Stimulated activated memory B cell treated with anti-CD40 and anti-IgM and Interleukin-4, amounts not matched to agents 10 μg/mL and 1 μg/mL and 100 μg/mL, for 72 hours (primary cell): ENCODE data around the gene TTLL12.

Experiments
- ATAC-seq: fragments of 150-1000 bp; cut with Tn5 transposase; 2 replicates; pipeline ENCODE4 v1.10.0; 2021
- H3K27ac Mint-ChIP-seq: one replicate; pipeline ENCODE4 v1.8.0; 2022; ENCODE audit warnings: mild to moderate bottlenecking, mixed read lengths
- H3K27me3 Mint-ChIP-seq: one replicate; pipeline ENCODE4 v1.8.0; 2022; ENCODE audit warnings: mixed read lengths
- H3K36me3 Mint-ChIP-seq: one replicate; pipeline ENCODE4 v1.8.0; 2022; ENCODE audit warnings: mixed read lengths
- H3K4me1 Mint-ChIP-seq: one replicate; pipeline ENCODE4 v1.8.0; 2022; ENCODE audit warnings: mixed read lengths
- H3K4me3 Mint-ChIP-seq: one replicate; pipeline ENCODE4 v1.8.0; 2022; ENCODE audit warnings: mild to moderate bottlenecking, moderate library complexity, mixed read lengths
- H3K9me3 Mint-ChIP-seq: one replicate; pipeline ENCODE4 v1.8.0; 2022; ENCODE audit warnings: mixed read lengths

The TTLL12 gene

DNA sequence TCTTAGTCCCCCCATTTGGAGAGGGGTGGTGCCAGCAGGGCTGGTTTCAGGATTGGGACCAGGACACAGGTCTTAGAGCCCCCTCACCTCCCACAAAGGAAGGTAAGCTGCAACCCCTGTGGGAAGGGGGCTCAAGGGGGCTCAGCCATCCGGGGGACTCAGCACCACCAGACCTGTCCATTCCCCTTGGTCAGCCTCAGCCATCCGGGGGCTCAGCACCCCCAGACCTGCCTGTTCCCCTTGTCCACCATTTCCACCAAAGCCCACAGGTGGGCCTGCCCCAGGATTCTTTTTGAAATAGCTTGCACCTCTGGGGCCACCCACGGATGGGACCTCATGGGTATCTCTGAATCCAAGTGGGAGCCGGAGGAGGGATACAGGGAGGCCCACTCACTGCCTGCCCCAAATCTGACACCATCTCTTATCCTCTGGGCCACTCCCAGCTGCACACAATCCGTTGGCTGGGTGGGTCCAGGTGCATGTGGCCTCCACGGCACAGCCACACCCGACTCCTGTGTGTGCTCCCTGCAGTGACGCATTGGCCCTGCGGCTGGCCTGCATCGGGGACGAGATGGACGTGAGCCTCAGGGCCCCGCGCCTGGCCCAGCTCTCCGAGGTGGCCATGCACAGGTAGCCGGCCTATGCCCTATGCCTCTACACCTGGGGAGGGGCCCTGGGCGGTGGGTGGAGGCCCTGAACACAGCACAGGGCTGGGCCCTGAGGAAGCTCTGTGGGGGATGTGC is 59.6 kb downstream of the TTLL12 start:
- Mint-ChIP-seq H3K27ac (no peak overlapping the region), H3K36me3 (peaks cover 11% of the 10 kb centered on the region)

DNA sequence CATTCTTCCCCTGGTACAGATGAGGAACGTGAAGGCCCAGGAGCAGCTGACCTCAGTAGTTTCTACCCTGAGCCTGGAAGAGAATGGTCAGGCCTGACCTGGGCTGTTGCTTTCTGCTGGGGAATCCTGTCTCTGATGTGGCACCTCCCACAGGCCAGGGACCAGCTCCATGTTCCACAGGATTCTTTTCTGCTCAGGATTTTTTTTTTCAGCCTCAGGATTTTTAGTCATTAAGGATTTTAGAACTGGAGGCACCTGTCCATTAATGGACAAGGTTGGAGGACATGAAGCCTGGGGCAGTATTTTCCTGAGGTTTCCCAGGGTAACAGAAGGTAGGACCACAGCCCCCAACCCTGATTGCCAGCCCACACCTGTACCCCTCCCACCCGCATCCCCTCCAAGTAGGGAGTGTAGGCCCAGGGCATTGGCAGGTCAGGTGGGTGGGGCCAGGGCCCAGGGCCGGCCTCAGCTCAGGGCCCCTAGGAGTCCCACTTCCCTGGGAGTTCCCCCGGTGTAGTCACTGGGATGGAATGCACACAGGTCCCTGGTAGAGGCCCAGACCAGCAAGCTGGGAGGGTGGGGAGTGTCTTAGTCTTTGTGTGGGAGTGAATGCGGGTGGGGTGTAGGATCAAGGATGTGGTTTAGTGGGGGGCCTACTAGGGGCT is 60.3 kb downstream of the TTLL12 start:
- Mint-ChIP-seq H3K4me3 (no peak overlapping the region), H3K4me1 (peaks cover 45% of the 10 kb centered on the region), H3K36me3 (peaks cover 4% of the 10 kb centered on the region), H3K27me3 (peaks cover 60% of the 10 kb centered on the region), H3K9me3 (no peaks in the 10 kb centered on the region), H3K27ac (no peak overlapping the region)
- ATAC-seq: peak; percentile 17

More for the DNA sequence above, 59.6 kb downstream of the TTLL12 start:
- peaks cover 53% of the 10 kb centered on the region for H3K27me3 Mint-ChIP-seq
- H3K4me3 Mint-ChIP-seq: no peak overlapping the region
- H3K4me1 Mint-ChIP-seq: peaks cover 38% of the 10 kb centered on the region
- H3K9me3 Mint-ChIP-seq: no peaks in the 10 kb centered on the region
- ATAC-seq: no peak

DNA sequence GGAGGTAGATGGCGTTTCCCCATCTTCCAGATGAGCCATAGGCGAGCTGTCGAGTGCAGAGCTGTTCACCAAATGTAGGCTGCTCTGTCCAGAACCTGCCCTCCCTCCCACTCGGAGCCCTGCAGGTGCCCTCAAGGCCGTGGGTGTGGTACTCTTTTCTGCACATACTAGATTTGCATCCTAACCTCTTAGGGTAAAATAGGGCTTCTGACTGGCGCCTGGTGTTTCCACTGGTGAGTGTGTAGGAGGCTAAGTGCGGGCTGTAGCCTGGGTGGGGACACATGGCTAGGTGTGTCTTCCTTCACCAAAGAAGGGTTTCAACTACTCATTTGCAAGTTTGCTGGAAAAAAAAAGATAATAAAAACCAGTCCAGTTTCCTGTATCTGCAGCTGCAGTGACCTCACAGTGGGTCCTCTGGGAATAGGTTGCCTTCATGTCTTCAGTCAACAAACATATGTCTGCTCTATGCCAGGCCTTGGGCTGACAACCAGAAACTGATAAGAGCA is 67.9 kb downstream of the TTLL12 start:
- H3K27ac Mint-ChIP-seq: peak overlapping the region; percentile 6
- peaks cover 65% of the 10 kb centered on the region for H3K4me1 Mint-ChIP-seq

DNA sequence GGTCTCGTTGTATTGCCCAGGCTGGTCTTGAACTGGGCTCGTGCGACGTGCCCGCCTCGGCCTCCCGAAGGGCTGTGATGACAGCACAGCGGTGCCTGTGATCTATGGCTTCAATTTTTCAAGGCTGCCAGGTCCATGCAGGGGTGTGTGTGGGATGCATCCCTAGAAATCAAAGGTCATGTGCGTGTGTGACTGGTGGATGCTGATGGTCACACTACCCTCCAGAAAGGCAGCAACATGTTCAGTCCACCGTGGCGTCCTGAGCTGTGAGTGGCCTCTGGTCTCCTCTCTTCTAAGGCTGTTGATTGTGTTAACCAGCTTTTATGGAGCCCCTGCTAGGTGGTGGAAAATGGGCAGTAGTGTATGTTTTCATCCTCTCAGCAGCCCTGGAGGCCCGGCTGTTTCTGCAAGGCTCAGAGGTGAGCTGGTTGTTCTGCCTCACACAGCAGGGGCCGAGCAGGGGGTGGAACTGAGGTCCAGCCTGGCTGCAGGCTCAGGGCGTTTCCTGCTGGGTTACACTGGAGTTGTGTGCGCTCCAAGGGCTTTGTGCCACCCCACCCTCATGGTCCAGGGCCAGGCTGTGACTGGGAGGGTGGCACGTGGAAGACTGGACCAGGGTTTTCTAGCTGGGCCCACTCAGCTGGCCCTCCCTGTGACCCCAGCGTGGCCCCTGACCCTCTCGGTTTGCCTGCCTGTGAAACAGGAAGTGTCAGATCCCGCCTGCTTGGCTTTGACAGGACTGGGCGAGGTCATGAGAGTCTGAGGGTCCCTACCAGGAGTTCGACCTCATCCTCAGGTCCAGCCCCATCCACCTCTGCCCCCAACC is 68.7 kb downstream of the TTLL12 start:
- H3K36me3 Mint-ChIP-seq: no peaks in the 10 kb centered on the region
- no peaks in the 10 kb centered on the region for H3K9me3 Mint-ChIP-seq
- H3K4me1 Mint-ChIP-seq: peaks cover 70% of the 10 kb centered on the region
- peaks cover 63% of the 10 kb centered on the region for H3K27me3 Mint-ChIP-seq
- no peak for ATAC-seq
- H3K4me3 Mint-ChIP-seq: peak overlapping the region; percentile 54
- H3K27ac Mint-ChIP-seq: peak overlapping the region; percentile 6

More for the DNA sequence above, 67.9 kb downstream of the TTLL12 start:
- peak; percentile 94 for ATAC-seq
- Mint-ChIP-seq H3K27me3 (peaks cover 62% of the 10 kb centered on the region), H3K9me3 (no peaks in the 10 kb centered on the region), H3K4me3 (peak overlapping the region; percentile 54), H3K36me3 (no peaks in the 10 kb centered on the region)

DNA sequence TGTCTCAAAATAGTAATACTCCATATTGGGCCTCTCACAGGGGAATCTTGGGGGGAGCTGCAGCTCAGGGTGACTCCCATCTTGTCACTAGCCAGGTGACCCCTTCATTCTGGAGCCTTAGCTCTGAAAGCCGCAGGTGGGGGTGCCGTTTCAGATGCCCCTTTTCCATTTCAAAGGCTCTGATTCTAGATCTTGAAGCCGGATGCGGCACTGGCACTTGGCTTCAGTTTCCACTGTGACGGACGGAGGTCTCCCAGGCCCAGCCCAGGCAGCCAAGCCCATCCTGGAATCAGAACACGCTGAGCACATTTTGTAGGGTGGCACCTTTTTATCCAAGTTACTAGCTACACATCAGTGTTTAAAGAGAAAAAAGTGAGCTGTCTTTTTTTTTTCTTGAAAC is 70.0 kb downstream of the TTLL12 start:
- no peaks in the 10 kb centered on the region for H3K9me3 Mint-ChIP-seq
- H3K4me3 Mint-ChIP-seq: no peak overlapping the region
- no peaks in the 10 kb centered on the region for H3K36me3 Mint-ChIP-seq
- peaks cover 71% of the 10 kb centered on the region for H3K4me1 Mint-ChIP-seq
- peaks cover 71% of the 10 kb centered on the region for H3K27me3 Mint-ChIP-seq
- no peak overlapping the region for H3K27ac Mint-ChIP-seq
- no peak for ATAC-seq
